CD4-positive, alpha-beta T cell treated with Interleukin-10 for 1 hour (primary cell): Measurements from ENCODE around the gene CALD1.

Experiments
- DNase-seq: peaks from one replicate; pipeline ENCODE4 v3.0.0-alpha.2; 2020

The CALD1 gene

GRCh38 chr7:134763960-134764359, 15.5 kb upstream of the CALD1 start:
- DNase-seq = no peak

GRCh38 chr7:134764365-134764764, 15.1 kb upstream of the CALD1 start:
- DNase-seq = no peak

GRCh38 chr7:134766779-134767519, 12.5 kb upstream of the CALD1 start:
- no peak for DNase-seq

DNA sequence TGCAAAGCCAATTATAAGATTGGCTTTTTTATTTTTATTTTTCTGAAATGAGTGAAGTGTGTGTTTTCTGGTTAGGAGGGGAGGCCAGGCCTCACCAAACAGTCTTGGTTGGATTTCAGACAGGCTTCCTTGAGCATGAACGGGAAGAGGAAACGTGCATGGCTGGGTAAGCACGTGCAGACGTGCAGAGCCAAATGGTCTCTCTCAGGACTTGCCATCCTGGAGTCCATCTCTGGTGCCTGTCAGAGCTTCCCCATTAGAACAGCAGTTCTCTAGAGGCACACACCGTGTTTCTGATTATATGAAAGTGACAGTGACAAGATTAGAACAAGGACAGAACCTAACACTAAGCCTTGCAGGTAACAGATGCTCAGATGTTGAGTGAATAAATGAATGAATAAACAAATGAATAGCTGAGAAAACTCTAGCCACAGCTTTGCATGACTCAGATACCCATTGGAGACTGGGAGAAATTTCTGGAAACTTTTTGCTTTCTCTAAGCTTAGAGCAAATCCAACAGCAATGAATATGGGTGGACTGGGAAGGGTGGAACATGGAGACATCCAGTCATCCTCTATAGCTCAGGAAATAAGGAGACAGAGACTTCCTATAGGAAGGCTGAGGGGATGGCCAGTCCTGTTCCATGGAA, 11.8 kb upstream of the CALD1 start:
- no peak for DNase-seq

DNA sequence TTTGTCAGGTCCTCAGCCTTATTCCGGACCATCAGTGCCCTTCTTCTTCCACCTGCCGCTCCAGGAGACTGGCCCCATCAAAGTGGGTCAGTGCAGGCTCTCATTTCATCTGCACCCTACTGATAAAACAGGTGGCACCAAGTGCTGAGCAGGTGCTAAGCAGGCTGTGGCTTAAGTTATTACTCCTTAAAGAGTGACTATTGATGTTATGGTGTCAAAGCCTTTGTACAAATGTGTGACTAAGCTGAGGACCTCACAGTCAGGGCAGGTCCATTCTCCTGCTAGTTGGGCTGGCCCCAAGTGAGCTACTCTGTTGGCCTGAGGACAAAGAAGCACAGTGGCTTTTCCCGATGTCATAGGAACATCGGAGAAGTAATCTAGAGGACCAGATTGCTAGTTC, 11.2 kb upstream of the CALD1 start:
- no peak for DNase-seq

DNA sequence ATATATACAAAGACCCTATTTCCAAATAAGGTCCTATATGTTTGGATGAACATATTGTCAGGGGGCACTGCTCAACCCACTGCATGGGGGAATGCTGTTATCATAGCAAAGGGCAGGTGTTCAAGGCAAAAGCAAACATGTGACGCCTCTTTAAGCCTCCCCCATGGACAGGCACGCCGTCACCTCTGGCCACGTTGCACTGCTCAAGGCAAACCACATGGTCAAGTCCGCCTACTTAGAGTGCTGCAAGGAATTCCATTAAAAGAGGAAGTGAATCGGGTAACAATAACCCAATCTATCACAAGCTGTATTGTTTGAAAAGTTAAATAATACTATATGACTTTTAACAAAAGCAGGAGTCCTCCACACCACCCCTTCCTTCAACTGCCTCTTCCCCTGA, 8.8 kb upstream of the CALD1 start:
- DNase-seq = no peak

GRCh38 chr7:134771111-134771510, 8.3 kb upstream of the CALD1 start:
- DNase-seq = no peak

DNA sequence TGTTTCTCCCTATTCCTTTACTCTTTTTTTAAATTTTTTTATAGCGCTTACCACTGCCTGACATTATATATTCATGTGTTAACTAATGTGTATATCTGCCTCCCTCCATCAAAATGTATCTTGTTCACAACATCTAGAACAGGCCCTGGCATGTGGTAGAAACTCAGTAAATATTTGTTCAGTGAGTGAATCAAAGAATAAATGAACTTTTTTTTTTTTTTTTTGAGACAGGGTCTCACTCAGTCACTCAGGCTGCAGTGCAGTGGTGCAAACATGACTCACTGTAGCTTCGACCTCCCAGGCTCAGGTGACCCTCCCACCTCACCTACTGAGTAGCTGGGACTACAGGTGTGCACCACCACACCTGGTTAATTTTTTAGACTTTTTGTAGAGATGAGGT, 7.5 kb upstream of the CALD1 start:
- DNase-seq = no peak

- no peak for DNase-seq
These were observed 7.0 kb upstream of the CALD1 start for GRCh38 chr7:134772401-134772800.

DNA sequence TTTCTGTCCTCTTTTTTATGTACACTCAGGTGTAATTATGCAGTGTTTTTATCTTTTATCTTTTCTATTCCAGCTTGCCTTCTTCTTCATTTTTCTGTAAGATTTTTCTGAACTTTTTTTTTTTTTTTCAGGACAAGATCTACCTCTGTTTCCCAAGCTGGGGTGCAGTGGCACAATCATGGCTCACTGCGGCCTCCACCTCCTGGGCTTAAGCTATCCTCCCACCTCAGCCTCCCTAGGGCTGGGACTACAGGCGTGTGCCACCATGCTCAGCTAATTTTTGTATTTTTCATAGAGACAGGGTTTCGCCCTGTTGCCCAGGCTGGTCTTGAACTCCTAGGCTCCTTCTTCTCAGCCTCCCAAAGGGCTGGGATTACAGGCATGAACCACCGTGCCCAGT, 6.3 kb upstream of the CALD1 start:
- DNase-seq = no peak

GRCh38 chr7:134774119-134774518, 5.3 kb upstream of the CALD1 start:
- no peak for DNase-seq

DNA sequence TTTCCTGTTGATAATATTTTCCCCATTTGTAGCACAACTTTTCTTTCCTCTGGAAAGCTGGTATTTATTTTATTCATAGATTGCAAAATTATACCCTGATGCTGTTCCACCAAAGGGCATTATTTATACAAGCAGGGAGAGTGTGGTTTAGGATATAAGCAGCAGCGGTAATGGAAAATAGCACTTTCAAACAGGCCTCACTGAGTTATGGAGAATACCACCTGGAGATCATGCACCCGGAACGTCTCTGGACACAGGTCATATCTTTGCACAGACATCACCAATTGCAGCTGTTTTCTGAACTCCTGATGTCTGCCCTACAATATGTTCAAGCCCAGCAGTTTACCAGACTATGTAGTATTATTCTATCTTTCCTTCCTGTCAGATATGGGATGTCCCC, 2.0 kb upstream of the CALD1 start:
- DNase-seq = no peak

DNA sequence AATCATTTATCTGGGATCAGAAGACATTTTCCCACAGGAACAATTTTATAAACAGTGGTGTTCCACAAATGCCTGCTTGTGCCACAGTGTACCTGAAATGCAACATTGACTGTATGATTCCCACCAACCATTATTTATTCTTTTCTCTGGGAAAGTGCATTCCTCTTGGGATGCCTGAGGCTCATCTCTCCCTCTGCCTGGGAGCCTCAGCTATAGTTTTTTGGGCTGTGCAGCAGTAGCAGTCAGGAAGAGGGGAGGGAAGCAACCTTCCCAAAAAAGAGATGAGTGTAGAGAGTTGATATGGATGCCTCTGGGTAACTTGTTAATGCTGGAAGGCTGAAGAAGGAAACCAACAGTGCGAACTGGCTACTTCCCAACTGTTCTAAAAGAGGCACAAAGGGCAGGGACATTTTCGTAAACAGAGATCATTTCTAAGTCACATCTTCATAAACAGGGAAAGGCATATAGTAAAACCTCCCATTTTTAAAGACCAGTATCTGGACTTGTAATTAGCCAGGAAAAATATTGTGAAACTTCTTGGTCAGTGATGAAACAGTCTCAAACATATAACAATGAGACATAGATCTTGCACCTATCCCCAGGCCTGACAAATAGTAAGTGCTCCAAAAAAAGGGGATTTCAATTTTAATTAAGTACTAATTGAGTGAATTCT, 1.4 kb upstream of the CALD1 start:
- DNase-seq = no peak

DNA sequence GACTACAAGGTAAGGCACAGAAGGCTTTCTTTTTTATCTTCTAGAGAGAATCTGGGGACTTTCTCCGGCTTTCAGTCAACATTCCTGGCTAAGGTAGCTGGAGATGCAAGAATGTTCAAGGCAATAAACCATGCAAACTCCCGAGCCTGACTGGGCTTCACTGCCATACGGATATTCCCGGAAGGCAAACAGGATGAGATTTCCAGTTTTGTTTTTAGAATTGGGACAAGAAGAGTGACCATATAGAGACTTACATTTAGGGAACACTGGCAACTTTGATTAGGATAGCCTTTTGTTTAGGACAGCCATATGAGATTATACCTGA, 269 bp downstream of the CALD1 start:
- DNase-seq = no peak

DNA sequence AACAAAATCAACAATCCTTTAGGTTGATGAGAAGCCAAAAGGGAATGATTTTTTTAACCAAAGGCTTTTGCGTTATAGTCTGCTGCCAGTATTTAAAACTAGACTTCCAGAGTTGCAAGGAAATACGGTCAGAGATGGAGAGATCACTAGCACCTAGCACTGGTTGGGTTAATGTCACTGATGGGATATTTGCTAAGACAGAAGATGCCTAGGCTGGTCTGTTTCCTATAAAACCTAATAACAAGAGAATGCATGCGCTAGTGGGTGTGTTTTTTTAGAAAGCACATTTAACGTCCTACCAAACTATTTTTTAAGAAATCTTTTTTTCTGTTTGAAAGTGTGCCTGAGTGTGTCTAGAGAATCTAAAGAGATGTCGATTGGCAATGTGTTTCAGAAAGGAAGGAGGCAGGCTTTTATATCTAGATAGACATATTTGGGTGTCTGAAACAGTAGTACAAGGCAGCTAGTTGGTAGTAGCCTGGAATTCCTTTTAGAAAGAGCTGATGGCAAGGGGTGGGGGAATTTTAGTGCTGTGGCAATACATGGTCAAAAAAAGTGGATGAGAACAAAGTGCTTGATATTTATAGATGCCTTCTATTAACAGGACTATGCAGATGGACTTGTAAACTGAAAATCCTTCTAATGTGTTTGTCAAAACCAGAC, 863 bp downstream of the CALD1 start:
- no peak for DNase-seq

DNA sequence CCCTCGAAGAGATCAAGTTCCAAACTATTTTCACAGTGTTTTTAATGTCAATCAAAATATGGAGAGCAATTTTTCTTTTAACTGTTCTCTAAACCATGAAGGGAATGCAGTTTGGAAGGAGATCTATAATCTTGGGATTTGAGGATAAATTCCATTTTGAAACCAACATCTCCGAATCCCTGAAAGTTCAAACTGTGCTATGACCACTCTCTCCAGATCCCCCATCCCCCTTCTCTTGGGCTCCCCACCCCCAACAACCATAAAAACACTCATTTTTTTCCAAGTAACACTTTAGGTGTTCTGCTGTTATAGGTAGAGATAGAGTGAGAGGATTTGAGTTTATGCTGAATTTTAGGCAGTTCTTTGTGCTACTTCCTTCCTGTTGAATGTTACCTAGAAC, 1.7 kb downstream of the CALD1 start:
- no peak for DNase-seq

- DNase-seq = no peak
These were observed 2.7 kb downstream of the CALD1 start for GRCh38 chr7:134782121-134782623.

- DNase-seq = no peak
These were observed 4.0 kb downstream of the CALD1 start for GRCh38 chr7:134783294-134784069.

GRCh38 chr7:134784251-134785049, 5.0 kb downstream of the CALD1 start:
- no peak for DNase-seq

GRCh38 chr7:134785842-134786241, 6.4 kb downstream of the CALD1 start:
- DNase-seq = no peak

- DNase-seq = no peak
These were observed 7.6 kb downstream of the CALD1 start for GRCh38 chr7:134787064-134787463.

GRCh38 chr7:134787720-134788119, 8.3 kb downstream of the CALD1 start:
- no peak for DNase-seq
